HepG2 (cell line): Measurements from ENCODE around the gene RPS2. TPM values are rescaled to one million over a fixed set of nuclear protein-coding genes. Genes with fewer than 3 reads are reported as not detected.

ENCODE experiments used
- CBFB ChIP-seq: sonication (generic); formaldehyde crosslinking; IDR thresholded peaks from 2 replicates; pipeline ENCODE4 v1.4.0; 2020; ENCODE audit warnings: missing genetic modification reagents
- CHD2 ChIP-seq: IDR thresholded peaks from 2 replicates; pipeline ENCODE4 v1.6.1; 2011; ENCODE audit warnings: low read depth, low read length, improper control_type of control experiment
- CHD4 ChIP-seq: fragments of 200-600 bp; sonication (generic); IDR thresholded peaks from 2 replicates; pipeline ENCODE4 v1.7.0; 2017; ENCODE audit warnings: mild to moderate bottlenecking, low read length, borderline replicate concordance
- FOXK1 ChIP-seq: sonication (generic); formaldehyde crosslinking; IDR thresholded peaks from 2 replicates; pipeline ENCODE4 v1.4.0; 2020; ENCODE audit warnings: low read depth, missing genetic modification reagents, borderline replicate concordance
- MEIS1 ChIP-seq: sonication (generic); formaldehyde crosslinking; IDR thresholded peaks from 2 replicates; pipeline ENCODE4 v1.9.0; 2021; ENCODE audit warnings: mild to moderate bottlenecking, missing genetic modification reagents, moderate library complexity, borderline replicate concordance
- NFATC3 ChIP-seq: sonication (generic); formaldehyde crosslinking; IDR thresholded peaks from 2 replicates; pipeline ENCODE4 v1.5.1; 2020; ENCODE audit warnings: mild to moderate bottlenecking, missing genetic modification reagents
- POLR2AphosphoS5 ChIP-seq: IDR thresholded peaks from 2 replicates; pipeline ENCODE4 v1.6.1; 2012; ENCODE audit warnings: low read depth, low read length
- SOX6 ChIP-seq, 2 experiments: fragments of 450-650 bp in 1 of 2; sonication (generic) in 1 of 2; formaldehyde crosslinking in 1 of 2; IDR thresholded peaks; 2 replicates each; pipeline versions ENCODE4 v1.4.0 to v1.6.1; 2017 to 2020; ENCODE audit warnings: antibody characterized with exemption in 1 of 2, mild to moderate bottlenecking in 1 of 2, missing genetic modification reagents in 1 of 2
- TOPORS ChIP-seq: sonication (generic); formaldehyde crosslinking; IDR thresholded peaks from 2 replicates; pipeline ENCODE4 v1.8.0; 2023; ENCODE audit warnings: mild to moderate bottlenecking, missing genetic modification reagents
- ZC3H13 ChIP-seq: sonication (generic); formaldehyde crosslinking; IDR thresholded peaks from 2 replicates; pipeline ENCODE4 v1.8.1; 2023; ENCODE audit warnings: mild to moderate bottlenecking, missing genetic modification reagents, moderate library complexity
- ZFP1 ChIP-seq: IDR thresholded peaks from 2 replicates; pipeline ENCODE4 v1.6.1; 2016
- ZNF136 ChIP-seq: sonication (generic); formaldehyde crosslinking; IDR thresholded peaks from 2 replicates; pipeline ENCODE4 v1.8.1; 2022; ENCODE audit warnings: low read depth, mild to moderate bottlenecking, moderate library complexity, missing genetic modification reagents
- ZNF264 ChIP-seq: sonication (generic); formaldehyde crosslinking; IDR thresholded peaks from 2 replicates; pipeline ENCODE4 v1.4.0; 2020; ENCODE audit warnings: missing genetic modification reagents
- ZNF335 ChIP-seq: sonication (generic); formaldehyde crosslinking; IDR thresholded peaks from 2 replicates; pipeline ENCODE4 v1.4.0; 2020; ENCODE audit warnings: missing genetic modification reagents
- ZNF431 ChIP-seq: sonication (generic); formaldehyde crosslinking; IDR thresholded peaks from 2 replicates; pipeline ENCODE4 v1.9.0; 2022; ENCODE audit warnings: missing genetic modification reagents, low read depth, mild to moderate bottlenecking, borderline replicate concordance
- ZNF550 ChIP-seq: sonication (generic); formaldehyde crosslinking; IDR thresholded peaks from 2 replicates; pipeline ENCODE4 v1.4.0; 2020; ENCODE audit warnings: mild to moderate bottlenecking, missing genetic modification reagents, borderline replicate concordance
- ZNF644 ChIP-seq: IDR thresholded peaks from 2 replicates; pipeline ENCODE4 v1.6.1; 2016; ENCODE audit warnings: low read depth
- ZNF7 ChIP-seq: IDR thresholded peaks from 2 replicates; pipeline ENCODE4 v1.6.1; 2016; ENCODE audit warnings: missing biosample characterization, missing genetic modification reagents
- ZNF720 ChIP-seq: sonication (generic); formaldehyde crosslinking; IDR thresholded peaks from 2 replicates; pipeline ENCODE4 v1.4.0; 2020; ENCODE audit warnings: missing genetic modification reagents
- ZNF773 ChIP-seq: sonication (generic); formaldehyde crosslinking; IDR thresholded peaks from 2 replicates; pipeline ENCODE4 v1.4.0; 2020; ENCODE audit warnings: missing genetic modification reagents, borderline replicate concordance
- polyA plus RNA-seq, 8 experiments: library from polyadenylated mRNA; depleted of rRNA in 3 of 8; stranded (reverse) in 7 of 8; unstranded in 1 of 8; fragments of >200 nt; fragmentation: Illumina TruSeq in 4 of 8; extraction: Trizol in 4 of 8; gene quantifications; 2 replicates each; pipeline versions ENCODE4 v1.2.1 to v1.2.3, GENCODE V29; 2011 to 2016; ENCODE audit warnings: low read depth in 4 of 8, missing spikeins in 1 of 8, mixed read lengths in 1 of 8; ENCODE audit not compliant: insufficient read depth in 1 of 8
- total RNA-seq, 5 experiments: library from RNA; depleted of rRNA; stranded (reverse); fragments of >200 nt; fragmentation: Illumina TruSeq; extraction: Trizol; gene quantifications; 2 replicates each; pipeline ENCODE4 v1.2.3, GENCODE V29; 2016; ENCODE audit warnings: low read depth in 1 of 5
- TF ChIP-seq, protein P1 (sequence below): sonication (generic); formaldehyde crosslinking; IDR thresholded peaks from 2 replicates; pipeline ENCODE4 v1.5.0; 2020; ENCODE audit warnings: missing genetic modification reagents
- TF ChIP-seq, protein P2 (sequence below): sonication (generic); formaldehyde crosslinking; IDR thresholded peaks from 2 replicates; pipeline ENCODE4 v1.4.0; 2020; ENCODE audit warnings: mild to moderate bottlenecking, low read depth, missing genetic modification reagents
- TF ChIP-seq, protein P3 (sequence below): sonication (generic); formaldehyde crosslinking; IDR thresholded peaks from 2 replicates; pipeline ENCODE4 v1.8.0; 2022; ENCODE audit warnings: mild to moderate bottlenecking, missing genetic modification reagents, moderate library complexity
- TF ChIP-seq, protein P4 (sequence below): sonication (generic); formaldehyde crosslinking; IDR thresholded peaks from 2 replicates; pipeline ENCODE4 v1.5.0; 2020; ENCODE audit warnings: missing genetic modification reagents, mild to moderate bottlenecking, borderline replicate concordance
- TF ChIP-seq, protein P5 (sequence below): sonication (generic); formaldehyde crosslinking; IDR thresholded peaks from 2 replicates; pipeline ENCODE4 v1.4.0; 2020; ENCODE audit warnings: missing genetic modification reagents, borderline replicate concordance

The RPS2 gene
- total and polyA plus RNA-seq, 2 of the 13 experiments (the other 11 are each of a cell fraction or from before 2014, with no cell fraction given): 1,908 to 4,514 TPM

DNA sequence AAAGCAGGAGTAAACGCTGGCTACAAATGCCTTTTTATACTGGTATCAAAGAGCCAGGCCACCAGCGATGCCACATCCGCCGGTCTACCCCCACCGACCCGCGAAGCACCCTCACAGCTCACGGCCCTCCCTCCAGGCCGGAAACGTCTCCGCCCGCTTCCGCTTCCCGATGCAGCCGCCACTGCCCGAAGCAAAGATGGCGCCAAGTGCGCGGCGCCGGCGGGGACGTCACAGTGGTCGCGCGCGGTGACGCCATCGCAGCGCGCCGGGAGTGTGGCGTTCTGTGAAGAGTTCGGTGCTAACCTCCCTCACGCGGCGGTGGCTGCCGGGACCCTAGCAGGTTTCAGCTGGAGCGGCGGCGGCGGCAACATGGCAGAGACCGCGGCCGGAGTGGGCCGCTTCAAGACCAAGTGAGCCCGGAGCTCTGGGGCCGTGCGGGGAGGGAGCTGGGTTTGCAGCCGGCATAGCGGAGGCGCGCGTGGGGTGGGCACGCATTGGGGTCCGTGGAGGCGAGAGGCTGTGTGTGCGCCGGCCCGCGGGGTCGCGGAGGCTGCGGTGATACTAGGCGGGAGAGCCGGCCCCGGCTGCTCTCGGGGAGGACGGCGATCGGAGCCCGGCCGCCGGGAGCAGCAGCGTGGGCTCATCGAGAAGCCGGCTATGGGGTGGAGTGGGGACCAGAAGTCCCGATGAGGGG, 7.3 kb upstream of the RPS2 start, which contains the start of gene TBL3 (continued):
- TF ChIP-seq, protein P1, sequence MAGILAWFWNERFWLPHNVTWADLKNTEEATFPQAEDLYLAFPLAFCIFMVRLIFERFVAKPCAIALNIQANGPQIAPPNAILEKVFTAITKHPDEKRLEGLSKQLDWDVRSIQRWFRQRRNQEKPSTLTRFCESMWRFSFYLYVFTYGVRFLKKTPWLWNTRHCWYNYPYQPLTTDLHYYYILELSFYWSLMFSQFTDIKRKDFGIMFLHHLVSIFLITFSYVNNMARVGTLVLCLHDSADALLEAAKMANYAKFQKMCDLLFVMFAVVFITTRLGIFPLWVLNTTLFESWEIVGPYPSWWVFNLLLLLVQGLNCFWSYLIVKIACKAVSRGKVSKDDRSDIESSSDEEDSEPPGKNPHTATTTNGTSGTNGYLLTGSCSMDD (CRISPR knock-in tag): 0 out of 2 replicates have a peak, but pooled peaks have one; percentile 11
- TF ChIP-seq ZNF136 (CRISPR knock-in tag) (0 out of 2 replicates have a peak, but pooled peaks have one; percentile 48), CBFB (CRISPR knock-in tag) (peak; percentile 97), CHD4 (no peak), SOX6 (IDR thresholded peaks at IDR 0.05) (no peak), SOX6 (CRISPR knock-in tag; IDR thresholded peaks at IDR 0.05) (peak; percentile 84), POLR2AphosphoS5 (peak; percentile 88), FOXK1 (CRISPR knock-in tag) (peak; percentile 98), ZNF431 (CRISPR knock-in tag) (peak; percentile 73; the same call in 1 of the 2 replicates), ZNF773 (CRISPR knock-in tag) (no peak), MEIS1 (peak; percentile 95; the same call in 1 of the 2 replicates), ZFP1 (peak; percentile 53; the same call in 1 of the 2 replicates), ZNF264 (CRISPR knock-in tag) (0 out of 2 replicates have a peak, but pooled peaks have one; percentile 47), ZNF644 (CRISPR knock-in tag) (no peak), ZNF335 (peak; percentile 47; the same call in 1 of the 2 replicates), CHD2 (peak; percentile 67), ZNF720 (CRISPR knock-in tag) (no peak), ZNF7 (CRISPR knock-in tag) (no peak), ZNF550 (no peak), TOPORS (CRISPR knock-in tag) (peak; percentile 69; the same call in 1 of the 2 replicates), NFATC3 (CRISPR knock-in tag) (peak; percentile 82; the same call in 1 of the 2 replicates), ZC3H13 (CRISPR knock-in tag) (peak; percentile 89)
- TF ChIP-seq, protein P2, sequence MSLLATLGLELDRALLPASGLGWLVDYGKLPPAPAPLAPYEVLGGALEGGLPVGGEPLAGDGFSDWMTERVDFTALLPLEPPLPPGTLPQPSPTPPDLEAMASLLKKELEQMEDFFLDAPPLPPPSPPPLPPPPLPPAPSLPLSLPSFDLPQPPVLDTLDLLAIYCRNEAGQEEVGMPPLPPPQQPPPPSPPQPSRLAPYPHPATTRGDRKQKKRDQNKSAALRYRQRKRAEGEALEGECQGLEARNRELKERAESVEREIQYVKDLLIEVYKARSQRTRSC (CRISPR knock-in tag): peak; percentile 87; the same call in 1 of the 2 replicates
- TF ChIP-seq, protein P3, sequence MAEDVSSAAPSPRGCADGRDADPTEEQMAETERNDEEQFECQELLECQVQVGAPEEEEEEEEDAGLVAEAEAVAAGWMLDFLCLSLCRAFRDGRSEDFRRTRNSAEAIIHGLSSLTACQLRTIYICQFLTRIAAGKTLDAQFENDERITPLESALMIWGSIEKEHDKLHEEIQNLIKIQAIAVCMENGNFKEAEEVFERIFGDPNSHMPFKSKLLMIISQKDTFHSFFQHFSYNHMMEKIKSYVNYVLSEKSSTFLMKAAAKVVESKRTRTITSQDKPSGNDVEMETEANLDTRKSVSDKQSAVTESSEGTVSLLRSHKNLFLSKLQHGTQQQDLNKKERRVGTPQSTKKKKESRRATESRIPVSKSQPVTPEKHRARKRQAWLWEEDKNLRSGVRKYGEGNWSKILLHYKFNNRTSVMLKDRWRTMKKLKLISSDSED: no peak
- TF ChIP-seq, protein P4, sequence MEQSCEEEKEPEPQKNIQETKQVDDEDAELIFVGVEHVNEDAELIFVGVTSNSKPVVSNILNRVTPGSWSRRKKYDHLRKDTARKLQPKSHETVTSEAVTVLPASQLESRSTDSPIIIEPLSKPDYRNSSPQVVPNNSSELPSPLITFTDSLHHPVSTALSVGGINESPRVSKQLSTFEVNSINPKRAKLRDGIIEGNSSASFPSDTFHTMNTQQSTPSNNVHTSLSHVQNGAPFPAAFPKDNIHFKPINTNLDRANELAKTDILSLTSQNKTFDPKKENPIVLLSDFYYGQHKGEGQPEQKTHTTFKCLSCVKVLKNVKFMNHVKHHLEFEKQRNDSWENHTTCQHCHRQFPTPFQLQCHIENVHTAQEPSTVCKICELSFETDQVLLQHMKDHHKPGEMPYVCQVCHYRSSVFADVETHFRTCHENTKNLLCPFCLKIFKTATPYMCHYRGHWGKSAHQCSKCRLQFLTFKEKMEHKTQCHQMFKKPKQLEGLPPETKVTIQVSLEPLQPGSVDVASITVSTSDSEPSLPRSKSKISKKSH (CRISPR knock-in tag): peak; percentile 68; the same call in 1 of the 2 replicates
- TF ChIP-seq, protein P5, sequence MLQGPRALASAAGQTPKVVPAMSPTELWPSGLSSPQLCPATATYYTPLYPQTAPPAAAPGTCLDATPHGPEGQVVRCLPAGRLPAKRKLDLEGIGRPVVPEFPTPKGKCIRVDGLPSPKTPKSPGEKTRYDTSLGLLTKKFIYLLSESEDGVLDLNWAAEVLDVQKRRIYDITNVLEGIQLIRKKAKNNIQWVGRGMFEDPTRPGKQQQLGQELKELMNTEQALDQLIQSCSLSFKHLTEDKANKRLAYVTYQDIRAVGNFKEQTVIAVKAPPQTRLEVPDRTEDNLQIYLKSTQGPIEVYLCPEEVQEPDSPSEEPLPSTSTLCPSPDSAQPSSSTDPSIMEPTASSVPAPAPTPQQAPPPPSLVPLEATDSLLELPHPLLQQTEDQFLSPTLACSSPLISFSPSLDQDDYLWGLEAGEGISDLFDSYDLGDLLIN: 0 out of 2 replicates have a peak, but pooled peaks have one; percentile 84
